Measurements from ENCODE around the gene ZFP36L1.
A peak's percentile ranks its signal among the peaks of the same experiment; 100 is the strongest.

Gene ZFP36L1

DNA sequence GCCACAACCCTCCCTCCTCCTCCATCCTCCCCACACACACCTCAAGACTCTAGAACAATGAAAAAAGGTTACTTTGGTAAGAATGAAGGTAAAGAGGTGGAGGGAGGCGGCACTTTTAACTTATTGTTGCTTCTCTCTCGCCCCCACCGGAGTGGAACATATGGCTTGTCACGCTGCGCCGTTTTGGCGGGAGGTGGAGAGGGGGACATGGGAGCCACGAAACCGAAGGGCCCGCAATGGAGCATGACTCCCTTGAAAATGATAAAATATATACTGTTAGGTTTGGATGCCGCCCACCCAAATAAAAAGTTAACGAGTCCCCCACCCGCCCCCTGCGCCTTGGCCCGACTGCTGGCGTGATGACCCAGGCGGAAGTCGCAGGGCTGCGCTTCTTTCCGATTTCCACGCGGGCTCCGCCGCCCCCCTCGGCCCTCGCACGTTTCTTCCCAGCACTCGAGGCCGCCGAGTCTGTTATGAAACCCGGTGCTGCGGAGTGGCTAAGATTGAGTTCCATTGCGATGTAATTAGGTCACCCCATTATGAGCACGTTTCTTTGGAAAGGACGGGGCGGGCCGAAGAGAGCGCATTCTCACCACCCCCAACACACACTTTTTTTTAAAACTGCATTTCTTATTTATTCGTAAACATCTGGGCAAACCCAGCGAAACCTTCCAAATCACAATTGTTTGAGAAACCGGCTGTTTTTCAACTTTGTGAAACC, 1.4 kb upstream of the ZFP36L1 start:
- peak overlapping the region; percentile 100 for H3K4me3 Mint-ChIP-seq
- no peaks in the 10 kb centered on the region for H3K9me3 Mint-ChIP-seq
- peaks cover 73% of the 10 kb centered on the region for H3K36me3 Mint-ChIP-seq
- peak overlapping the region; percentile 100 for H3K27ac Mint-ChIP-seq
- peak; percentile 66 to 88 for DNase-seq (ENCODE audit: low spot score in 2 of 2)
- ATAC-seq, result peak; percentile 38
- H3K4me1 Mint-ChIP-seq, result peaks cover 50% of the 10 kb centered on the region

DNA sequence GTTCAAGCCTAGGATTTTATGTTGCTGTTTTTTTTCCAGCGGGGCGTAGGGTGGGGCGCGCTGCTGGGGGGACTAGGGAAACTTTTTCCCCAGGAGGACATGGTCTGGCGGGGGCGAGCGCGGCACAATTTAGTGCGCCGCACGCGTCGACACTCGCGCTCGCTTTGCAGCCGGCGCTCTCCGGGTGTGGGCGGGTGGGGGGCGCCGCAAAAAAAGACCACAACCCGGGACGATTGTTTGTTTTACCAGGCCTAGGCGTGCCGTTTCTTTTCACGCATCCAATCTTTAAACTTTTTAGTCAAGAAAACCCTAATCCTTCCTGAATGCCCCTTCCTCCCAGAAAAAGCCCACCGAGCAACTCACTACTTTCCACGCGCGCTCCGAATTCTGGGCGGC, 865 bp upstream of the ZFP36L1 start:
- H3K4me3 Mint-ChIP-seq, result peak overlapping the region; percentile 100
- H3K36me3 Mint-ChIP-seq, result peaks cover 79% of the 10 kb centered on the region
- peak overlapping the region; percentile 100 for H3K27ac Mint-ChIP-seq
- DNase-seq (ENCODE audit: low spot score in 2 of 2) (no peak), ATAC-seq (no peak)
- peaks cover 55% of the 10 kb centered on the region for H3K4me1 Mint-ChIP-seq
- H3K9me3 Mint-ChIP-seq, result no peaks in the 10 kb centered on the region

- Mint-ChIP-seq H3K4me1 (peaks cover 56% of the 10 kb centered on the region), H3K36me3 (peaks cover 90% of the 10 kb centered on the region), H3K27ac (peak overlapping the region; percentile 100), H3K9me3 (no peaks in the 10 kb centered on the region), H3K4me3 (peak overlapping the region; percentile 100)
- DNase-seq (ENCODE audit: low spot score in 2 of 2) (no peak), ATAC-seq (peak; percentile 38)
Observed at GRCh38 chr14:68792678-68792978, 239 bp downstream of the ZFP36L1 start.

DNA sequence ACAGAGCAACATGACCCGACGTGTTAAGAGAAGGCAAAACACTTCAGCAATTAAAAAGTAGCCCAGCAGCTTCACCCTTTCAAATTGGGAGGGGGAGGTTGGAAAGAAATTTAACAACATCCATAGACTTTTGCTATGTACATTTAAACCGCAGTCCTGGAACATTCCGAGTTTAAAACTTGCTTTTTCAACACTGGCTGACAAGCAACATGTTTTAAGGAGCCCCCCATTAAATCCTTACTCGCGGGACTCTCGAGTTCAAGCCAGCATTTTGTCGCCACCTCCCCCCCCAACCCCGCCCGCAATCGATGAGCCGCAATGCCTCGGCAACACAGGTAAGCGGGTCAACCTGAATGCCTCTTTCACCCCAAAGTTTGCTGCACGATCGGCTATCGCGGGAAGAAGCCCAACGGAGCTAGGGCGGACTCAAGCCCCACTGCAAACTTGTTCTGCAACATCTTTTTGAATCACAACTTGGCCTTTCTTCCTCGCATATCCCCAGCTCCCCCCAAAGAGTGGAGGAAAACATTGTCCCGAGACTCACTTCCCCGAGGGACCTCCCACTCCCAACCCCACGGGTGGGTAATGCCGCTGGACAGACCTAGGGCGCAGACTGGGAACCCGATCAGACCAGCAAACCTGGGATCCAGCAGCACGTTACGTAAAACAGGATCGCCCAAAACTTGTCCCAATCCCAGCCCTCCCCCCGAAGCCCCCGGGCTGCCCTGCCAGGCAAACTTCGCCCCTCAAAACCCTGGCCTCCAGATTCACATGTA, 777 bp downstream of the ZFP36L1 start:
- peaks cover 95% of the 10 kb centered on the region for H3K36me3 Mint-ChIP-seq
- DNase-seq (ENCODE audit: low spot score in 2 of 2) (peak in 1 of 2 donors; percentile 77), ATAC-seq (no peak)
- H3K4me3 Mint-ChIP-seq, result peak overlapping the region; percentile 100
- H3K27ac Mint-ChIP-seq, result peak overlapping the region; percentile 100
- peaks cover 56% of the 10 kb centered on the region for H3K4me1 Mint-ChIP-seq
- no peaks in the 10 kb centered on the region for H3K9me3 Mint-ChIP-seq

GRCh38 chr14:68791078-68791901, 1.6 kb downstream of the ZFP36L1 start:
- H3K4me1 Mint-ChIP-seq, result peaks cover 56% of the 10 kb centered on the region
- no peak for ATAC-seq

DNA sequence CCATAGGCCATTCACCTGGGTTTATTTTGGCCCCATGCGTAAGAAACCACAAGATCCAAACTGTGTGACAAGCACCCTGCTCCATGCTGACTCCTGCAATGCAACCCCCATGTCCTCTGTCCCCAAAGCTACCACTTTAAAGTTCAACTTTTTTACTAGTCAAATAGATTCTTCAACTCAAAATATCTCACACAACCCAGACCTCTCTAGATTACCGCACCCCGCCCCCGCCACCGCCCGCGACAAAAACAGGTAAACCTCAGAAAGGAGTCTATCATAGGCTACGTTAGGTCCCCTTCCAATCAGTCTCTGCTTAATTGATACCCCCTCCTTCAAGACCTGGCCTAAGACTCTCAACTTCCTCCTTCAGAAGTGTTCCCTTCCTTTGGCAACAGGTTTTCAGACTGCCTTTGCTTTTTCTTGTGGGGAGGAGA, 2.2 kb downstream of the ZFP36L1 start:
- Mint-ChIP-seq H3K27ac (peak overlapping the region; percentile 100), H3K9me3 (no peaks in the 10 kb centered on the region), H3K4me1 (peaks cover 59% of the 10 kb centered on the region), H3K4me3 (peak overlapping the region; percentile 100), H3K36me3 (peaks cover 100% of the 10 kb centered on the region)
- peak in 1 of 2 donors; percentile 67 for DNase-seq (ENCODE audit: low spot score in 2 of 2)
- ATAC-seq, result peak; percentile 1

More at GRCh38 chr14:68791078-68791901, 1.6 kb downstream of the ZFP36L1 start:
- Mint-ChIP-seq H3K4me3 (peak overlapping the region; percentile 100), H3K9me3 (no peaks in the 10 kb centered on the region), H3K36me3 (peaks cover 100% of the 10 kb centered on the region), H3K27ac (peak overlapping the region; percentile 100)
- DNase-seq (ENCODE audit: low spot score in 2 of 2), result peak in 1 of 2 donors; percentile 59

DNA sequence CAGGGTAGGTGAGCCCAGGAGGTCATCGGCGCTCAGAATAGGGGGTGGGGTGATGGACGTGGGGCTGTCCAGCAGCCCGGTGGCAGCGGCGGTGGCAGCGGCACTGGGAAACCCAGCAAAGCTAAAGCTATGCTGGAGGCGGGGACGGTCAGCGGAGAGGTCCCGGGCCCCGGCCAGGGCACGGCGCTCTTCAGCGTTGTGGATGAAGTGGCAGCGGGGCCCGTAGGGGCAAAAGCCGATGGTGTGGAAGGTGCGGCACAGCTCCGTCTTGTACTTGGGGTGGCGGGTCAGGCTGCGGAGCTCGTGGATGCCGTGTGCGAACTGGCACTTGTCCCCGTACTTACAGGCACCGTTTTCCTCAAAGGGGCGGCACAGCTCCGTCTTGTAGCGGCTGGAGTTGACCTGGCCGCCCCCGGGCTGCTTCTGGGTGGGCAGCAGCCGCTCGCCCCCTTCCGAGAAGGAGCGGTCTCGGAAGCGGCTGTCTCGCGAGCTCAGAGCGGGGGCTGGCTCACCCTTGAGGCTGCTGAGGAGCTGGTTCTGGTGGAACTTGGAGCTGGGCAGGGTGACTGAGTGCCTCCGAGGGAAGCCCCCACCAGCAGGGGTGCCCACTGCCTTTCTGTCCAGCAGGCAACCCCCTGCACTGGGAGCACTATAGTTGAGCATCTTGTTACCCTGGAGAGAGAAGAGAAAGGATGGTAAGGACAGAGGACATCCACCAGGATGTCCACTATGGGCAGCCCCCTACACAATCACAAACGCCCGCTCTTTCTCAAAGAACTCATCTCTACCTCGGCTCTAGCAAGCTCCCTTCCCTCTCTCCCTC, 2.8 kb downstream of the ZFP36L1 start:
- Mint-ChIP-seq H3K9me3 (no peaks in the 10 kb centered on the region), H3K36me3 (peaks cover 93% of the 10 kb centered on the region), H3K4me1 (peaks cover 65% of the 10 kb centered on the region), H3K4me3 (peak overlapping the region; percentile 100), H3K27ac (peak overlapping the region; percentile 100)
- ATAC-seq (no peak), DNase-seq (ENCODE audit: low spot score in 2 of 2) (peak in 1 of 2 donors; percentile 75)

GRCh38 chr14:68788996-68789820, 3.7 kb downstream of the ZFP36L1 start:
- Mint-ChIP-seq H3K4me1 (peaks cover 63% of the 10 kb centered on the region), H3K36me3 (peaks cover 85% of the 10 kb centered on the region), H3K4me3 (peak overlapping the region; percentile 100), H3K27ac (peak overlapping the region; percentile 100), H3K9me3 (no peaks in the 10 kb centered on the region)
- DNase-seq (ENCODE audit: low spot score in 2 of 2), result peak; percentile 70 to 87
- ATAC-seq, result peak; percentile 62

DNA sequence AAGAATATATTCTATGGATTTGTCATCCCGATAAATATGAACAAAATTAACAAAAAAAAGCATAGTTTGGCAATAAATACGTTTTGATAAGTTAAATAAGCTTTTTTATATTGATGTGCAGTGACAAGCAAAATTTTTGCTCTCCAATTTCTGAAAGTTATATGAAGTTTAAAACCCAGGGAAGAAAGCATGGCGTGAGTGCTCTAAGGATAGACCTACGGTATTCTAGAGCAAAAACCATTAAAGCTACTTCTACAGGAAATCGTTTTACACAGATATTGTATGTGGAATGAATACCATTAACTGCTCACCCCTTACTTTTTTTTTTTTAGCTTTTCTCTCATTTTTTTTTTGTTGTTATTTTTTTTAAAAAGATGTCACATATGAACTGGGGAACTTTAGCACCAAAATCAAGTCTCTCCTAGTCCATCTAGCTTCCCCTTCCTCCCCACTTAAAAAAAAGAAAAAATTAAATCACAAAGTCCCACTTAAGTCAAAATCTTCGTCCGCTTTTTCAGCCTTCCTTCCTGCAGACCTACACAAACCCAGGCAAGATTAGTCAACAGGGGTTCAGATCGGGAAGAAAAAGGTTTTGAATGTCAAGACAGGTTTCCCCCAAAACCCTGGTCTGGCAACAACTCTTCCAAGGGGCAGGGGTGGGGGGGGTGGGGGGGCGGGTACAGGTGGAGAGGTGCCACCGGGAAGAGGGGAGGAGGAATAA, 4.4 kb downstream of the ZFP36L1 start:
- Mint-ChIP-seq H3K27ac (peak overlapping the region; percentile 100), H3K9me3 (no peaks in the 10 kb centered on the region), H3K36me3 (peaks cover 77% of the 10 kb centered on the region), H3K4me1 (peaks cover 57% of the 10 kb centered on the region), H3K4me3 (peak overlapping the region; percentile 100)
- DNase-seq (ENCODE audit: low spot score in 2 of 2), result no peak
- ATAC-seq, result no peak

GRCh38 chr14:68787092-68787992, 5.5 kb downstream of the ZFP36L1 start:
- ATAC-seq, result peak; percentile 6
- peaks cover 67% of the 10 kb centered on the region for H3K4me1 Mint-ChIP-seq
- H3K27ac Mint-ChIP-seq, result peak overlapping the region; percentile 91
- peak overlapping the region; percentile 100 for H3K4me3 Mint-ChIP-seq
- peaks cover 66% of the 10 kb centered on the region for H3K36me3 Mint-ChIP-seq
- DNase-seq (ENCODE audit: low spot score in 2 of 2), result peak; percentile 17 to 67
- H3K9me3 Mint-ChIP-seq, result no peaks in the 10 kb centered on the region

DNA sequence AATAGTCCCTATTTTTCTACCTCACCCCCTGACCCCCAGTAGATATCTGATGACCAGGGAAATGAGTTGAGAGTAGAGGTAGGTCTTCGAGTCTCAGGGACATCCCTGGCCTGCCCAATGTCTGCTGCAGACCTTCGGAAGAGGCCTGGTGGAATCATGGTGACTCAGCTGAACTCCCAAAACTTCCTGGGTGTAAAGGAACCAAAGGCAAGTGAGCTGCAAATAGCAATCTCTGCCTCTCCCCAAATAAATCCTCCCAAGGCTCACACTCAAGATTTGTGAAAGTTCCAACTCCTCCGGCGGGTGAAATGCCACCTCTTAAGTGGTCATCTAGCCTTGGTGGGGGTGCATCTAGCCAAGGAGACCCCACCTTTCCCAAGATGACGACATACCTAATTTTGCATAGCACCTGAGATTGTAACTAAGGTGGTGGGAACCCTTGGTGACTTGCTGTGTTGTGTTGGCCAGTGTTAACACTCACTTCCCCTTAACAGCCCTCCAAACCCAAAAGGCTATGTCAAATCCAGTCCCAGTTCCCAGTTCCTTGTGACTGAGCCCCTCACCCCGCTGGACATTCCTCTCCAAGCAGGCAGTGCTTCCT, 6.3 kb downstream of the ZFP36L1 start:
- Mint-ChIP-seq H3K9me3 (no peaks in the 10 kb centered on the region), H3K36me3 (peaks cover 59% of the 10 kb centered on the region), H3K4me3 (peak overlapping the region; percentile 100), H3K27ac (peak overlapping the region; percentile 91), H3K4me1 (peaks cover 72% of the 10 kb centered on the region)
- DNase-seq (ENCODE audit: low spot score in 2 of 2) (no peak), ATAC-seq (no peak)
